IPS DF 4.7 (cell line): Measurements from ENCODE around the gene MAT2A.
"Not testable (repeated sequence)": the region's sequence is repeated elsewhere in the genome, so short reads cannot be mapped to it uniquely, and the experiment has no call there.

Experiments
- DNase-seq: peaks from one replicate; pipeline ENCODE4 v3.0.0-alpha.2; 2013; ENCODE audit warnings: low spot score; ENCODE audit errors: extremely low read depth

MAT2A gene

GRCh38 chr2:85547089-85547858 lies 8.3 kb downstream of the MAT2A start:
- DNase-seq: no peak

DNA sequence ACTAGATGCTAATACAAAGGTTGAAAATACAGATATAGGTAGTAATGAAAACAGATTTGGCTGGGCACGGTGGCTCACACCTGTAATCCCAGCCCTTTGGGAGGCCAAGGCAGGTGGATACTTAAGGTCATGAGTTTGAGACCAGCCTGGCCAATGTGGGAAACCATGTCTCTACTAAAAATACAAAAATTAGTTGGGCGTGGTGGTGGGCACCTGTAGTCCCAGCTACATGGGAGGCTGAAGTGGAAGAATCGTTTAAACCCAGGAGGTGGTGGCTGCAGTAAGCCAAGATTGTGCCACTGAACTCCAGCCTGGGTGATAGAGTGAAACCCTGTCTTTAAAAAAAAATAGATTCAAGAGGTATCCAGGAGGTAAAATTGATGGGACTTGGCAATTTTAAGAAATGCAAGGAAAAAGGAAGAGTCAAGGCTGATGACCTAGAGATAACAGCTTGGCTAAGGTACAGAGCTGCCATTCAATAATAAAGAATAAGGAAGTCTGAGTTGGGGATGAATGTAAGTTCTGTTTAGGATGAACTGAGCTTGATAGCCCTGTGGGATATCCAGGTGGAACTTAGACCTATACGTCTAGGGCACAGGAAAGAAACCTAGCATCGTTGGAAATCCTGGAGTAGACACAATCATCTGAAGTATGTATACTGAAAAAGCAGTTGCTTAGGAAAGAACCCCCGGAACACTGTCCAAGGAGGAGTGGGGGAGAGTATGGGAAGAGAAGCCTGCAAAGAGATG lies 9.1 kb downstream of the MAT2A start:
- no peak for DNase-seq

- DNase-seq: no peak
Measured at GRCh38 chr2:85548608-85548900, 9.6 kb downstream of the MAT2A start.

GRCh38 chr2:85549095-85549494 lies 10.1 kb downstream of the MAT2A start:
- no peak for DNase-seq

DNA sequence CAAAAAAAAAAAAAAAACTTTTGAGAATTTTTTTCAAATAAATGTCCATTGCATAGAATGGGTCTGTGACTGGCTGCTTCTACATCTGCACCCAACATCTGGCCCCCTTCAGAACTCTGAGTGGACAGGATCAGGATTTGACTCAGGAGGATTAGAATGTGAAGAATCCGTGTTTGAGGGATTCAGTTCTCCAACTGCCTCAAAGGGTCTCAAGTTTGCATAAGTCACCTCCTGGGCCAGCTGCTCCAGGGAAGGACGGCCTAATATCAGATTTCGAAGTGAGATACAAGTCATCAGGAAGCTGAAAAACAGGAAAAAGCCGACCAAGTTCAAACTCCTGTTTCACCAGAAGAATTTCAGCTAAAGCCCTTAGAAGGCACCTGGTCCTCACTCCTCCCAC lies 10.9 kb downstream of the MAT2A start:
- no peak for DNase-seq

- no peak for DNase-seq
Measured at GRCh38 chr2:85550486-85550885, 11.5 kb downstream of the MAT2A start.

GRCh38 chr2:85551698-85552678 lies 13.0 kb downstream of the MAT2A start:
- no peak for DNase-seq

GRCh38 chr2:85553184-85553583 lies 14.2 kb downstream of the MAT2A start:
- DNase-seq: no peak

- no peak for DNase-seq
Measured at GRCh38 chr2:85554980-85555612, 16.1 kb downstream of the MAT2A start.

GRCh38 chr2:85557130-85557529 lies 18.2 kb downstream of the MAT2A start:
- no peak for DNase-seq

GRCh38 chr2:85558160-85558559 lies 19.2 kb downstream of the MAT2A start:
- DNase-seq: no peak

DNA sequence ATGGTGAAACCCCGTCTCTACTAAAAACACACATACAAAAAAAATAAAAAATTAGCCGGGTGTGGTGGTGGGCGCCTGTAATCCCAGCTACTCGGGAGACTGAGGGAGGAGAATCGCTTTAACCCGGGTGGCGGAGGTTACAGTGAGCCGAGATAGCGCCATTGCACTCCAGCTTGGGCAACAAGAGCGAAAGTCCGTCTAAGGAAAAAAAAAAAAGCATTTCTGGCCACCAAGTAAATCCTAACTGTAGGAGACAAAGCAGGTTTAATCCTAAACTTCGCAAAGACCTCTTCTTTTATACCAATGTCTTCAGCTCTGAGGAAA lies 21.4 kb downstream of the MAT2A start:
- not testable (repeated sequence) for DNase-seq

DNA sequence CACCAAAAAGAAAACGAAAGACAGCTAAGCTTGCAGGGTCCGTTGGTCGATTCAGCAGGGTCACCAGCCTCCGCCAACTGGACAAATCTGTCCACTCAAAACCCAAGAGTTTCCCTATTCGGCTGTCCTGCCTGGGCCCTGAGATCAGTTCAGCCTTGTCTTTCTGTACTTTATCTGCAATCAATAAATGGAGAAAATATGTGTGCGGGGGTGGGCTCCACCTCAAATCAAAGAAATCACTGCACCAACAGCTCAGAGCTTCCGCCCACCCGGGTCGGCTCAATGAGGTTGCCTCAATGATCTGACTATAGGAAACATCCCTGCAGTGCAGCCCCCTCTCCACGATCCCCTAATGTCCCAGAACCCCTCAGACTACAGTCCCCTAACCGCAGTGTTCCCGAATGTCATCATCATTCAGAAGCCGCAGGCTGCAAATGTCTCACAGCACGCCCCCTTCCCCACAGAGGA lies 21.9 kb downstream of the MAT2A start:
- DNase-seq: no peak

DNA sequence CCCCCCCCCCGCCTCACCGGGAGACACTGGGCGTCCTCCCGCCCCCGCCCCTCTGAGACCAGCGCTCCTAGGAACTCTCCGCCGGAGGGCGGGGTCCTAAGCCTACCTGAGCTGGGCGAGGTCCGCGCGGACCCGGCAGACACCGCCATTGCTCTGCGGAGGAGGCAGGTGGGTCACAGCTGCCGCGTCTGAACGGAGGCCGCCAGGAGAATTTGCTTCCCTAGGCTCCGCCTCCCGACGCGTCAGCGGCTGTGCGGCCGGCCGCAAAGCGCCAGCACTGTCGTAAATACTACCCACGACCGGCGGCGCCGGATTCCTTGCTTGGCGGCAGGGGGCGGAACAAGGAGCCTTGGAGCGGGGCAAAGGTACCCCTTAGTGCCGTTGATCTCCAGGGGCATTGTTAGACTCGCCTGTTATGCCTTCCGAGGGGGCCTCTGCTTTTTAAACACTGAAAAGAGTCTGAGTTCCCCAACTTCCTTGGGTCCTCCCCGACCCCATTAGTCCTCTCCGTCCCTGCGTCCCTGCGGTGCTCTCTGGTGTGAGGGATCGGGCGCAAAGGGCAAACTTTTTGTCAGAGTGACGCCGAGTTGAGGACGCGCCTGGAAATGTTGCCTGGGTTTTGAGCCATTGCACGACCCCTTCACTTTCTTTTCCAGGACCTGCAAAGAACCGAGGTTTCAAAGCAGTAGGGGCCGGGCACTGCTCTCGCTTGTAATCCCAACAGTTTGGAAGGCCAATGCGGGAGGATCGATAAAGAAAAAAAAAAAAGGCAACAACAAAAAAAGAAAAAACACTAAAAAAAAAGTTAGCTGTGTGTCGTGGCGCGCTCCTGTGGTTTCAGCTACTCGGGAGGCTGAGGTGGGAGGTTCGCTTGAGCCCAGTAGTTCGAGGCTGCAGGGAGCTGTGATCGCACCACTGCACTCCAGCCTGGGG lies 22.6 kb downstream of the MAT2A start, which contains the start of gene GGCX:
GGCX (minus strand) TSS at position 214 of the 933 bp plus-strand sequence; CDS start at position 149, 65 bp downstream.
- DNase-seq: no peak

GRCh38 chr2:85564144-85564563 lies 25.2 kb downstream of the MAT2A start:
- no peak for DNase-seq

GRCh38 chr2:85566265-85566664 lies 27.3 kb downstream of the MAT2A start:
- no peak for DNase-seq

DNA sequence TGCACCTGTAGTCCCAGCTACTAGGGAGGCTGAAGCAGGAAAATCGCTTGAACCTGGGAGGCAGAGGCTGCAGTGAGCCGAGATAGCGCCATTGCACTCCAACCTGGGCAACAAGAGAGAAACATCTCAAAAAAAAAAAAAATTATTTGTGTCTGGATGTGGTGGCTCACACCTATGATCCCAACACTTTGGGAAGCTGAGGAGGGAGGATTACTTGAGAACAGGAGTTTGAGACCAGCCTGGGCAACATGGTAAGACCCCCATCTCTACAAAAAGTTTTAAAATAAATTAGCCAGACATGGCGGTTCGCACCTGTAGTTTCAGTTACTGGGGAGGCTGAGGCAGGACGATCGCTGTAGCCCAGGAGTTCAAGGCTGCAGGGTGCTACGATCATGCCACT lies 36.8 kb downstream of the MAT2A start:
- DNase-seq: no peak

- no peak for DNase-seq
Measured at GRCh38 chr2:85577063-85577385, 38.1 kb downstream of the MAT2A start.

- no peak for DNase-seq
Measured at GRCh38 chr2:85577386-85578242, 38.6 kb downstream of the MAT2A start, which contains the start of gene VAMP8. Gene VAMP8, plus strand, starts transcription at chr2:85577586. Its CDS starts 61 bp downstream, at chr2:85577647.
